Activated CD8-positive, alpha-beta memory T cell treated with anti-CD3 and anti-CD28 coated beads, Interleukin-2, amount 50 U/mL, for 24 hours (primary cell): ENCODE data around the gene GAK.
"Not testable (repeated sequence)": the region's sequence is repeated elsewhere in the genome, so short reads cannot be mapped to it uniquely, and the experiment has no call there.

Experiments
- DNase-seq: peaks from one replicate; pipeline ENCODE4 v3.0.0-alpha.2; 2020; ENCODE audit errors: extremely low read depth

Gene GAK

GRCh38 chr4:931960-932712 is at the start of gene GAK, which contains the start of gene TMEM175:
TSS of gene GAK (minus strand) at chr4:932316. CDS start at chr4:932187, 129 bp downstream.
TSS of gene TMEM175 (plus strand) at chr4:932460. CDS start at chr4:947740, 15,280 bp downstream.
- peak; percentile 88 for DNase-seq

- no peak for DNase-seq
These were observed 47.0 kb upstream of the GAK start for GRCh38 chr4:978957-979701.

GRCh38 chr4:976016-976415 is 43.9 kb upstream of the GAK start:
- DNase-seq = not testable (repeated sequence)

- no peak for DNase-seq
These were observed 42.6 kb upstream of the GAK start for GRCh38 chr4:974668-975067.

- peak; percentile 49 for DNase-seq
These were observed 41.6 kb upstream of the GAK start, which contains the start of gene DGKQ for GRCh38 chr4:973431-974397. TSS of gene DGKQ (minus strand) at chr4:973569. CDS start at chr4:973482, 87 bp downstream.

- no peak for DNase-seq
These were observed 40.7 kb upstream of the GAK start for GRCh38 chr4:972651-973424.

GRCh38 chr4:971666-972500 is 39.8 kb upstream of the GAK start:
- DNase-seq = no peak

- DNase-seq = no peak
These were observed 38.9 kb upstream of the GAK start for GRCh38 chr4:970854-971520.

- no peak for DNase-seq
These were observed 38.1 kb upstream of the GAK start for GRCh38 chr4:970046-970745.

GRCh38 chr4:968621-969394 is 36.7 kb upstream of the GAK start:
- DNase-seq = no peak

GRCh38 chr4:968221-968620 is 36.1 kb upstream of the GAK start:
- DNase-seq = no peak

- DNase-seq = no peak
These were observed 35.3 kb upstream of the GAK start for GRCh38 chr4:967113-968104.

GRCh38 chr4:966266-967112 is 34.4 kb upstream of the GAK start:
- DNase-seq = no peak

- DNase-seq = no peak
These were observed 33.6 kb upstream of the GAK start for GRCh38 chr4:965766-966134.

GRCh38 chr4:965048-965765 is 33.1 kb upstream of the GAK start:
- no peak for DNase-seq
